Neural progenitor cell (in vitro differentiated cells): ENCODE data around the gene KCTD19. TPM values are rescaled to one million over a fixed set of nuclear protein-coding genes. Genes with fewer than 3 reads are reported as not detected.

Experiments
- DNase-seq: peaks from one replicate; pipeline ENCODE4 v3.0.0-alpha.2; 2016; ENCODE audit warnings: low spot score
- H2AFZ ChIP-seq: fragments of 200-600 bp; sonication (generic); replicated peaks from 2 replicates; pipeline ENCODE4 v1.6.1; 2016; ENCODE audit warnings: antibody characterized with exemption
- H3F3A ChIP-seq: fragments of 200-600 bp; sonication (generic); 2 replicates; pipeline ENCODE4 v1.6.1; 2016; ENCODE audit warnings: antibody characterized with exemption, low read depth
- H3K27ac ChIP-seq: fragments of 200-600 bp; sonication (generic); 2 replicates; pipeline ENCODE4 v1.5.1; 2016; ENCODE audit warnings: mild to moderate bottlenecking
- H3K27me3 ChIP-seq: fragments of 200-600 bp; sonication (generic); 2 replicates; pipeline ENCODE4 v1.6.1; 2016; ENCODE audit warnings: mild to moderate bottlenecking, moderate library complexity
- H3K36me3 ChIP-seq: fragments of 200-600 bp; sonication (generic); 2 replicates; pipeline ENCODE4 v1.5.1; 2016
- H3K4me1 ChIP-seq: fragments of 200-600 bp; sonication (generic); 2 replicates; pipeline ENCODE4 v1.6.1; 2016; ENCODE audit warnings: mixed run types
- H3K4me2 ChIP-seq: fragments of 200-600 bp; sonication (generic); 2 replicates; pipeline ENCODE4 v1.6.1; 2016
- H3K4me3 ChIP-seq: fragments of 200-600 bp; sonication (generic); 2 replicates; pipeline ENCODE4 v1.5.1; 2016
- H3K79me2 ChIP-seq: fragments of 200-600 bp; sonication (generic); 2 replicates; pipeline ENCODE4 v1.6.1; 2016; ENCODE audit warnings: low read depth
- H3K9ac ChIP-seq: fragments of 200-600 bp; sonication (generic); 2 replicates; pipeline ENCODE4 v1.6.1; 2016
- H3K9me3 ChIP-seq: fragments of 200-600 bp; sonication (generic); 2 replicates; pipeline ENCODE4 v1.5.1; 2016; ENCODE audit warnings: low read depth
- H4K20me1 ChIP-seq: fragments of 200-600 bp; sonication (generic); 2 replicates; pipeline ENCODE4 v1.6.1; 2016; ENCODE audit warnings: low read depth
- H3K27ac Mint-ChIP-seq: 3 replicates; pipeline ENCODE4 v1.8.0; 2021; ENCODE audit warnings: mixed read lengths
- H3K27me3 Mint-ChIP-seq: 2 replicates; pipeline ENCODE4 v1.8.0; 2022; ENCODE audit warnings: low read depth, mild to moderate bottlenecking, inconsistent platforms, moderate library complexity, mixed read lengths; ENCODE audit not compliant: insufficient read depth
- H3K36me3 Mint-ChIP-seq: 3 replicates; pipeline ENCODE4 v1.8.0; 2021; ENCODE audit warnings: mixed read lengths
- H3K4me1 Mint-ChIP-seq: 3 replicates; pipeline ENCODE4 v1.8.0; 2021; ENCODE audit warnings: mixed read lengths
- H3K4me3 Mint-ChIP-seq: 3 replicates; pipeline ENCODE4 v1.8.0; 2021; ENCODE audit warnings: mild to moderate bottlenecking, moderate library complexity, mixed read lengths
- H3K9me3 Mint-ChIP-seq: 3 replicates; pipeline ENCODE4 v1.8.0; 2020; ENCODE audit warnings: mixed read lengths
- EZH2 ChIP-seq: fragments of 200-600 bp; sonication (generic); IDR thresholded peaks from 2 replicates; pipeline ENCODE4 v1.6.1; 2017; ENCODE audit warnings: antibody characterized with exemption, mild to moderate bottlenecking, moderate library complexity
- EZH2phosphoT487 ChIP-seq: fragments of 200-600 bp; sonication (generic); IDR thresholded peaks from 2 replicates; pipeline ENCODE4 v1.6.1; 2017; ENCODE audit warnings: antibody characterized with exemption
- total RNA-seq: library from RNA; depleted of rRNA; stranded (reverse); fragments of >200 nt; gene quantifications from 2 replicates; pipeline ENCODE4 v1.2.3, GENCODE V29; 2015; ENCODE audit warnings: low replicate concordance
- TF ChIP-seq, protein P1 (sequence below): fragments of 200-600 bp; sonication (generic); IDR thresholded peaks from 2 replicates; pipeline ENCODE4 v1.5.1; 2017; ENCODE audit warnings: antibody characterized with exemption, mild to moderate bottlenecking

KCTD19 gene
- total RNA-seq, 1 donor from 2014 or later, result 1.1 TPM

DNA sequence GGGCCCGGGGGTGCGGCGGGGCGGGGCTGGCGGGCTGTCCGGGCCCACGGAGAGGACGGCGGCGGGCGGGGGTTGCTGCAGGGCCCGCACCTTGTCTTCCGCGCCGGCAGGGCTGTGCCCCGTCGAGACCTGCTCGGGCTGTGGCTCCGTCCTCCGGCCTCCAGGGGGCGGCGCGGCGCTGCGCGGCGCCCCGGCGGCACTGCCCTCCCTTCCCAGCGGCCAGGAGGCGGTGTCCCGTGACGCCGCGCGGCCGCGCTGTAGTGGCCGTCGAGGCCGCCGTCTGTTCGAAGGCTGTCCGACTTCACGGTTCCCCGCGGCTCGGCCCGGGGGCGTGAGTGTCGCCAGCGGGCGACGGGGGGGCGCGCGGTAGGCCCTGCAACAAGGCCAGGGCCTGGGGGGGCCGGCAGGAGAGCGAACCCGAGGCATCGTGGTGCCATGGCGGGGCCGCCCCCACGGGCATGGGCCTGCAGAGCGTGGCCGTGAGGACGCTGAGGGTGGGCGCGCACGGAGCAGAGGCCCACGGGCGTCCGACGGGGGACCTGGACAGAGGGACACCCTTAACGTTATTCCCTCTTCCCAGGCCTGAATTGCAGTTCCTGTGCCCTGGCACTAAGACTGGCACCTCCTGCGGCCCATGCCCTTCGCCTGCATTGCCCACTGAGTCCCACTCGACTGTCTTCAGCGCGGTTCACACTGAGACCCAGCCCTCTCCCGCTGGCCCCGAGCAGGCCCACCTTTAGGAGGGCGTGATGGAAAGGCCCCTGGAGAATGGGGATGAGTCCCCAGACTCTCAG lies 47.0 kb downstream of the KCTD19 start, which contains the start of gene PLEKHG4:
PLEKHG4 (plus strand) TSS at position 237 of the 794 bp plus-strand sequence; CDS start at position 750, 513 bp downstream.
- no peaks in the 10 kb centered on the region for H3K4me1 ChIP-seq
- Mint-ChIP-seq H3K27ac (no peak within 1 kb of the TSS), H3K4me1 (no peaks in the 10 kb centered on the region), H3K36me3 (no peaks in the 10 kb centered on the region), H3K9me3 (no peaks in the 10 kb centered on the region), H3K27me3 (peaks cover 24% of the 10 kb centered on the region), H3K4me3 (peak within 1 kb of the TSS; percentile 69)
- H3K9me3 ChIP-seq, result no peaks in the 10 kb centered on the region
- no peaks in the 10 kb centered on the region for H3K79me2 ChIP-seq
- no peaks in the 10 kb centered on the region for H4K20me1 ChIP-seq
- peaks cover 23% of the 10 kb centered on the region for H3K27me3 ChIP-seq
- H2AFZ ChIP-seq, result peak within 1 kb of the TSS; percentile 91
- H3F3A ChIP-seq, result no peaks in the 10 kb centered on the region
- H3K4me2 ChIP-seq, result peak within 1 kb of the TSS; percentile 83
- DNase-seq, result peak; percentile 86
- H3K36me3 ChIP-seq, result no peaks in the 10 kb centered on the region
- H3K4me3 ChIP-seq, result peak within 1 kb of the TSS; percentile 54
- H3K27ac ChIP-seq, result no peak within 1 kb of the TSS
- no peak within 1 kb of the TSS for H3K9ac ChIP-seq
- TF ChIP-seq, protein P1, sequence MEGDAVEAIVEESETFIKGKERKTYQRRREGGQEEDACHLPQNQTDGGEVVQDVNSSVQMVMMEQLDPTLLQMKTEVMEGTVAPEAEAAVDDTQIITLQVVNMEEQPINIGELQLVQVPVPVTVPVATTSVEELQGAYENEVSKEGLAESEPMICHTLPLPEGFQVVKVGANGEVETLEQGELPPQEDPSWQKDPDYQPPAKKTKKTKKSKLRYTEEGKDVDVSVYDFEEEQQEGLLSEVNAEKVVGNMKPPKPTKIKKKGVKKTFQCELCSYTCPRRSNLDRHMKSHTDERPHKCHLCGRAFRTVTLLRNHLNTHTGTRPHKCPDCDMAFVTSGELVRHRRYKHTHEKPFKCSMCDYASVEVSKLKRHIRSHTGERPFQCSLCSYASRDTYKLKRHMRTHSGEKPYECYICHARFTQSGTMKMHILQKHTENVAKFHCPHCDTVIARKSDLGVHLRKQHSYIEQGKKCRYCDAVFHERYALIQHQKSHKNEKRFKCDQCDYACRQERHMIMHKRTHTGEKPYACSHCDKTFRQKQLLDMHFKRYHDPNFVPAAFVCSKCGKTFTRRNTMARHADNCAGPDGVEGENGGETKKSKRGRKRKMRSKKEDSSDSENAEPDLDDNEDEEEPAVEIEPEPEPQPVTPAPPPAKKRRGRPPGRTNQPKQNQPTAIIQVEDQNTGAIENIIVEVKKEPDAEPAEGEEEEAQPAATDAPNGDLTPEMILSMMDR, result peak; percentile 65
- TF ChIP-seq EZH2, result no peak

DNA sequence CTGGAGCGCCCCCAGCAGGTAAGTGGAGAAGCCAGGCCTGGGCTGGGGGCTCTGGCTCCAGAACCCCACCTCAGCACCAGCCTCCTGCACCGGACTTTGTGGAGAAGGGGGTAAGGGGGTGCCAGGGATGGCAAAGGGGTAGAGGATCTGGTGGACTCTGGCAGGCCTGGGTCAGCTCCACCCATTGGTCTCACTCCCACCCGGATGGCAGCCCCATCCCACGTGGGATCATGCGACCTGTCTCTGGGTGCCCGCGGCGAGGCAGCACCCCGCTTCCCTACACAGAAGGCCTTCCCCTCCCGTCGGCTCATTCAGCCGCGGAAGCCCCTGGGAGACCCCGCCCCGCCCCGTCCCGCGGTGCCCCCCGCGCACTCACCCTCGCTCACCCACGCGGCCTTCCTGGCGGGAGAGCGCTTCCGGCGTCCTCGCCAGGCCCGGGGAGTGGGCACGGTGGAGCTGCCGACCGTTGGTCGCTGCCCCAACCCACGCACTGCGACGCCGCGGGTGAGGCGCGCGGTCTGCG lies 47.7 kb downstream of the KCTD19 start:
- Histone ChIP-seq H3F3A (no peaks in the 10 kb centered on the region), H3K36me3 (no peaks in the 10 kb centered on the region), H3K4me2 (peak overlapping the region; percentile 83), H2AFZ (peak overlapping the region; percentile 91), H3K9ac (no peak overlapping the region), H3K79me2 (no peaks in the 10 kb centered on the region), H3K9me3 (no peaks in the 10 kb centered on the region), H3K27ac (no peak overlapping the region), H3K27me3 (peaks cover 23% of the 10 kb centered on the region), H3K4me3 (peak overlapping the region; percentile 54), H3K4me1 (no peaks in the 10 kb centered on the region), H4K20me1 (no peaks in the 10 kb centered on the region)
- Mint-ChIP-seq H3K27me3 (peaks cover 24% of the 10 kb centered on the region), H3K9me3 (no peaks in the 10 kb centered on the region), H3K27ac (no peak overlapping the region), H3K4me1 (no peaks in the 10 kb centered on the region), H3K4me3 (peak overlapping the region; percentile 69), H3K36me3 (no peaks in the 10 kb centered on the region)
- peak; percentile 28 for DNase-seq
- no peak for TF ChIP-seq EZH2phosphoT487
- no peak for TF ChIP-seq EZH2
- TF ChIP-seq, protein P1, result peak; percentile 37

DNA sequence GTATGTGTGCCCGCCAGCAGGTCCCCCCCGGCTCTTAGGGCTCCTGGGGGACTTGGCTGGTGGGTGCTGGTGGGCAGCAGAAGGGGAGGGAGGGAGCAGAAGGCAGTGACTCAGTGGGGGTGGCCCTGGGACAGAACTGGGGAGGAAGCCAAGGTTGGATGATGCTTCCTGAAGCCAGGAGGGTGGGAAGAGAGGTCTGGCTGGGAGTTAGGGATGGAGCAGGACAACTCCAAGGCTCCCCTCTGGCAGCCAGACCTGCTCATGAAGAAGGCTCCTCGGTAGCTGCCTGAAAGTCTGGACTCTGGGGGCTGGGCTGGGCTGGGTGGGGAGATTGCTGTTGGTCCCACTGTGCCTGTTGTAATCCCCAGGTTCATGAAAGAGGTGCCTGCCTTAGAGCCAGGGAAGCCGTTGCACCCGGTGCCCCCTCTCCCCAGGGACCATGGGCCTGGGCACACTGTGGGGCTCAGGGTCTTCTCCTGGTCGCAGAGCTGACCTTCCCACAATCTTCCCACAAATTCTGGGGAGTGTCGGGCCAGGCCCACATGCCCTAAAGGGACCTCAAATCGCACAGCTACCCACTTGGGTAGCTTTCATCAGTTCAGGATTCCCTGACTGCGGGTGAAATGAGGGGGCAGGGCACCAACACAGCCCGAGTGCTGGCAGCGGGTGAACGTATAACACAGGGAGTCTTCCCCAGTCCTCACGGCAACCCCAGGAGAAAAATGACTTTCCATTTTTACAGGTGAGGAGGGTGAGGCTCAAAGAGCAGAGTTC lies 48.4 kb downstream of the KCTD19 start:
- Histone ChIP-seq H3K4me1 (no peaks in the 10 kb centered on the region), H3K9ac (no peak overlapping the region), H3F3A (no peaks in the 10 kb centered on the region), H3K9me3 (no peaks in the 10 kb centered on the region), H3K79me2 (no peaks in the 10 kb centered on the region), H3K27ac (no peak overlapping the region), H2AFZ (peak overlapping the region; percentile 91), H3K27me3 (peaks cover 23% of the 10 kb centered on the region), H3K4me2 (peak overlapping the region; percentile 83), H3K36me3 (no peaks in the 10 kb centered on the region), H3K4me3 (peak overlapping the region; percentile 54), H4K20me1 (no peaks in the 10 kb centered on the region)
- peak overlapping the region; percentile 65 for H3K4me3 Mint-ChIP-seq
- H3K36me3 Mint-ChIP-seq, result no peaks in the 10 kb centered on the region
- no peak for DNase-seq
- no peaks in the 10 kb centered on the region for H3K9me3 Mint-ChIP-seq
- TF ChIP-seq, protein P1, result no peak
- no peak for TF ChIP-seq EZH2
- TF ChIP-seq EZH2phosphoT487, result no peak
- peaks cover 19% of the 10 kb centered on the region for H3K27me3 Mint-ChIP-seq
- no peaks in the 10 kb centered on the region for H3K4me1 Mint-ChIP-seq
- H3K27ac Mint-ChIP-seq, result no peak overlapping the region
